SK-N-SH (cell line): ENCODE data around the gene RBMS1. TPM values are rescaled to one million over a fixed set of nuclear protein-coding genes. Genes with fewer than 3 reads are reported as not detected.

Experiments
- CTCF ChIA-PET: fragments of 300-600, 350-600 bp; formaldehyde crosslinking; extraction: SDS; loops from one replicate; lab custom pipeline; 2021; lab: Yijun Ruan, JAX
- POLR2A ChIA-PET: fragments of 350-600 bp; sonication (Branson Sonifier 250); formaldehyde crosslinking; extraction: SDS; loops from one replicate; lab custom pipeline; 2020; ENCODE audit warnings: antibody characterized with exemption, inconsistent platforms; lab: Yijun Ruan, JAX
- DNase-seq: peaks from one replicate; pipeline ENCODE4 v3.0.0; 2012
- H2AFZ ChIP-seq: fragments of 200-600 bp; sonication (generic); 2 replicates; pipeline ENCODE4 v1.8.1; 2016; ENCODE audit warnings: antibody characterized with exemption, mild to moderate bottlenecking, low read depth
- H3F3A ChIP-seq: fragments of 200-600 bp; sonication (generic); replicated peaks from 2 replicates; pipeline ENCODE3; 2016; ENCODE audit warnings: antibody characterized with exemption, mild to moderate bottlenecking; ENCODE audit not compliant: insufficient read depth
- H3K27ac ChIP-seq, 2 experiments: fragments of 200-500 bp in 1 of 2; fragments of 200-600 bp in 1 of 2; sonication (Bioruptor generic) in 1 of 2; sonication (generic), shearing (Covaris generic) in 1 of 2; 2 replicates each; pipeline versions ENCODE4 v1.5.1 to v1.6.1; 2014 to 2016; ENCODE audit warnings: low read depth in 2 of 2, inconsistent platforms in 1 of 2, low read length in 1 of 2, mild to moderate bottlenecking in 1 of 2, mixed read lengths in 1 of 2
- H3K27me3 ChIP-seq: fragments of 200-600 bp; sonication (generic), shearing (Covaris generic); 2 replicates; pipeline ENCODE4 v1.6.1; 2016; ENCODE audit warnings: mixed run types; ENCODE audit not compliant: insufficient read depth
- H3K36me3 ChIP-seq, 2 experiments: fragments of 200-500 bp in 1 of 2; fragments of 200-600 bp in 1 of 2; sonication (Bioruptor generic) in 1 of 2; sonication (generic) in 1 of 2; replicated peaks in 1 of 2; 2 replicates each; pipeline versions ENCODE3 to v1.5.1; 2014 to 2016; ENCODE audit warnings: low read length in 1 of 2, mild to moderate bottlenecking in 1 of 2; ENCODE audit not compliant: insufficient read depth in 2 of 2, control insufficient read depth in 1 of 2
- H3K4me1 ChIP-seq, 2 experiments: fragments of 200-500 bp in 1 of 2; fragments of 200-600 bp in 1 of 2; sonication (Bioruptor generic) in 1 of 2; sonication (generic), shearing (Covaris generic) in 1 of 2; 2 replicates each; pipeline versions ENCODE4 v1.5.1 to v1.6.1; 2014 to 2016; ENCODE audit warnings: low read depth in 1 of 2, low read length in 1 of 2, mixed run types in 1 of 2; ENCODE audit not compliant: insufficient read depth in 2 of 2, control insufficient read depth in 1 of 2
- H3K4me2 ChIP-seq: fragments of 200-600 bp; sonication (generic), shearing (Covaris generic); 2 replicates; pipeline ENCODE4 v1.6.1; 2017; ENCODE audit warnings: mixed run types
- H3K4me3 ChIP-seq, 2 experiments: fragments of 200-500 bp in 1 of 2; fragments of 200-600 bp in 1 of 2; sonication (Bioruptor generic) in 1 of 2; sonication (generic), shearing (Covaris generic) in 1 of 2; 2 replicates each; pipeline versions ENCODE4 v1.5.1 to v1.8.1; 2014 to 2016; ENCODE audit warnings: low read depth in 2 of 2, inconsistent platforms in 1 of 2, low read length in 1 of 2, mild to moderate bottlenecking in 1 of 2, mixed read lengths in 1 of 2, moderate library complexity in 1 of 2
- H3K79me2 ChIP-seq: fragments of 200-600 bp; sonication (generic); 2 replicates; pipeline ENCODE4 v1.8.1; 2017; ENCODE audit warnings: mild to moderate bottlenecking; ENCODE audit not compliant: insufficient read depth
- H3K9ac ChIP-seq: fragments of 200-600 bp; sonication (generic); 2 replicates; pipeline ENCODE4 v1.6.1; 2017; ENCODE audit warnings: mixed run types
- H3K9me2 ChIP-seq: fragments of 200-600 bp; sonication (generic); 2 replicates; pipeline ENCODE4 v1.6.1; 2017; ENCODE audit warnings: mixed run types
- H3K9me3 ChIP-seq: fragments of 200-600 bp; sonication (generic); 2 replicates; pipeline ENCODE4 v1.6.1; 2017; ENCODE audit warnings: mixed run types, mild to moderate bottlenecking, moderate library complexity
- H4K20me1 ChIP-seq: fragments of 200-600 bp; sonication (generic); 2 replicates; pipeline ENCODE4 v1.6.1; 2017; ENCODE audit warnings: mild to moderate bottlenecking, mixed run types; ENCODE audit not compliant: insufficient read depth
- ELF1 ChIP-seq: IDR thresholded peaks from 2 replicates; pipeline ENCODE4 v1.4.0; 2012
- EP300 ChIP-seq, 2 experiments: IDR thresholded peaks; 2 replicates each; pipeline versions ENCODE4 v1.4.0 to v1.6.1; 2012; ENCODE audit warnings: borderline replicate concordance in 1 of 2, low read depth in 1 of 2, low read length in 1 of 2
- EZH2phosphoT487 ChIP-seq: fragments of 200-600 bp; sonication (generic); IDR thresholded peaks from 2 replicates; pipeline ENCODE4 v1.6.1; 2017; ENCODE audit warnings: low read depth, mixed run types, mild to moderate bottlenecking, antibody characterized with exemption, moderate library complexity, borderline replicate concordance
- FOSL2 ChIP-seq: IDR thresholded peaks from 2 replicates; pipeline ENCODE4 v1.4.0; 2012; ENCODE audit warnings: low read depth, mild to moderate bottlenecking, moderate library complexity, borderline replicate concordance
- FOXJ3 ChIP-seq: sonication (generic); formaldehyde crosslinking; IDR thresholded peaks from 2 replicates; pipeline ENCODE4 v1.5.1; 2020; ENCODE audit warnings: mild to moderate bottlenecking, missing genetic modification reagents
- GATA2 ChIP-seq: sonication (generic); formaldehyde crosslinking; IDR thresholded peaks from 2 replicates; pipeline ENCODE4 v1.5.0; 2020; ENCODE audit warnings: mild to moderate bottlenecking, missing genetic modification reagents
- JUND ChIP-seq: IDR thresholded peaks from 2 replicates; pipeline ENCODE4 v1.4.0; 2012
- MEF2A ChIP-seq: IDR thresholded peaks from 2 replicates; pipeline ENCODE4 v1.4.0; 2012; ENCODE audit warnings: low read depth, borderline replicate concordance
- PBX3 ChIP-seq: IDR thresholded peaks from 2 replicates; pipeline ENCODE4; 2012
- RAD21 ChIP-seq: IDR thresholded peaks from 2 replicates; pipeline ENCODE4 v1.6.1; 2012; ENCODE audit warnings: mild to moderate bottlenecking, low read length
- RCOR1 ChIP-seq: fragments of 150-350 bp; IDR thresholded peaks from 2 replicates; pipeline ENCODE4 v1.6.1; 2017; ENCODE audit warnings: antibody characterized with exemption, low read length
- RXRA ChIP-seq: IDR thresholded peaks from 2 replicates; pipeline ENCODE4 v1.4.0; 2012; ENCODE audit warnings: low read depth, mild to moderate bottlenecking, borderline replicate concordance
- SIN3A ChIP-seq: IDR thresholded peaks from 2 replicates; pipeline ENCODE4 v1.6.1; 2012; ENCODE audit warnings: low read depth, mild to moderate bottlenecking, low read length, moderate library complexity, borderline replicate concordance
- TCF12 ChIP-seq: IDR thresholded peaks from 2 replicates; pipeline ENCODE4 v1.4.0; 2012
- TEAD4 ChIP-seq: IDR thresholded peaks from 2 replicates; pipeline ENCODE4 v1.4.0; 2012; ENCODE audit warnings: mild to moderate bottlenecking, borderline replicate concordance; ENCODE audit not compliant: insufficient read depth
- USF1 ChIP-seq: IDR thresholded peaks from 2 replicates; pipeline ENCODE4 v1.4.0; 2012; ENCODE audit warnings: low read depth, borderline replicate concordance
- YY1 ChIP-seq: IDR thresholded peaks from 2 replicates; pipeline ENCODE4 v1.4.0; 2012; ENCODE audit warnings: low read depth, mild to moderate bottlenecking
- WGBS: methylation state at CpG from one replicate; pipeline ENCODE4 v1.1.6; 2017; ENCODE audit warnings: low lambda C conversion rate; 5-methylcytosine and 5-hydroxymethylcytosine counted together
- polyA plus RNA-seq, 3 experiments: library from polyadenylated mRNA; depleted of rRNA; stranded (reverse); fragments of >200 nt; gene quantifications; 2 replicates each; pipeline ENCODE4 v1.2.3, GENCODE V29; 2012
- TF ChIP-seq, protein P1 (sequence below): IDR thresholded peaks from 2 replicates; pipeline ENCODE4 v1.4.0; 2012; ENCODE audit warnings: low read depth, borderline replicate concordance

RBMS1 gene
- polyA plus RNA-seq, 1 of the 3 experiments (the other 2 are of a cell fraction): 56.5 TPM

DNA sequence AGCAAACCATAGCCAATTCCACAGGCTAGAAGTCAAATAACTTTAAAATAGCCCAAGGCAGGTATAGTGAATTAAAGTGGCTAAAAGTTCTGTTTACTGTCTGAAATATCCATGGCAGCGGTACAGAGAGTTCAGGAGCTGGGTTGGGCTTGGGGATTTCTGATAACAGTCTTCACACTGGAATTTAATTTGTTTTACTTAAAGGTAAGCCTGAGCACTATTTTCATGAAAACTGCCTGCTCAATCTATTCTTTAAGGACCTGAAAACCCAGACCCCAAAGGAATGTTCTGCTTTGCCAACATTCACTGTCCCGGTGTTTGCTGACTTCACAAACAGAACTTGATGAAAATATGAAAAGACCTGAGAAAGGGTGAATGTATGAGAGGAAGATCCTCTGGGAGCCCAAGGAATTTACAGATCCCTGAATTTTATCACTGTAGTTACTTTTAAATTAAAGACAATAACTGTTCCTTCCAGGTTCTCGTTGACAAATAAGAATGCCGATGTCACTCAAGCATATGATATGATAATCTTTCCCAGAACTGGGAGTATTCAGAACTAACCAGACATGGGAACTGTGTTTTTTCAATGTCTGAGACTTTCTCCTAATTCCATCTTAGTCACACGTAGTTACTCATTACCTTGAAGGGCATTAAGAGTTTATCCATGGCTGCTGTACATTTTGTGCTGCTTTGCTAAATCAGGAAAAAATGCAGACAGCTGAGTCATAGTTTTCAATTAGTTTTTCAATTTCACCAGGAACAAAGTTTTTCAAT, 265.3 kb downstream of the RBMS1 start (continued):
- peak; percentile 93 for TF ChIP-seq PBX3
- TF ChIP-seq EP300 (IDR thresholded peaks at IDR 0.05; ENCODE audit: borderline replicate concordance in 1 of 2, low read depth in 1 of 2, low read length in 1 of 2): peak; percentile 57 to 95
- no peak for TF ChIP-seq USF1
- TF ChIP-seq MEF2A: peak; percentile 77; the same call in 1 of the 2 replicates
- no peak for TF ChIP-seq FOXJ3
- no peak for TF ChIP-seq RCOR1
- TF ChIP-seq TEAD4: peak; percentile 83; the same call in 1 of the 2 replicates
- no peak for TF ChIP-seq EZH2phosphoT487
- peak; percentile 98 for TF ChIP-seq RXRA

- no peaks in the 10 kb centered on the region for H3K9me3 ChIP-seq
- H2AFZ ChIP-seq: no peak overlapping the region
- ChIA-PET CTCF (interaction anchor here (1.1 to 2.4 kb wide), 3 partner anchors 19 to 779 kb away, joined by 3 to 10 read pairs (median 7); no protein-coding TSS in a partner anchor), POLR2A (no interaction called here)
- DNase-seq: no peak
- 35% methylated on average over 5 of the region's 5 CpGs for WGBS
- H3K9ac ChIP-seq: peak overlapping the region; percentile 63; the same call in 1 of the 2 replicates
- peaks cover 36 to 67% of the 10 kb centered on the region in 2 experiments for H3K4me1 ChIP-seq
- no peaks in the 10 kb centered on the region for H3K79me2 ChIP-seq
- peak overlapping the region; percentile 43; the same call in 1 of the 2 replicates for H3K4me2 ChIP-seq
- H3K27ac ChIP-seq: peak overlapping the region; percentile 96 to 98
- no peaks in the 10 kb centered on the region for H3K27me3 ChIP-seq
- peaks cover 59% of the 10 kb centered on the region for H3F3A ChIP-seq
- TF ChIP-seq TEAD4 (no peak), RAD21 (no peak), SIN3A (no peak), EP300 (IDR thresholded peaks at IDR 0.05; ENCODE audit: borderline replicate concordance in 1 of 2, low read depth in 1 of 2, low read length in 1 of 2) (peak in 1 of 2 experiments; percentile 59; a peak in 1 of 4 replicates), PBX3 (peak; percentile 58), FOSL2 (peak; percentile 31; the same call in 1 of the 2 replicates), RXRA (peak; percentile 62; the same call in 1 of the 2 replicates), TCF12 (peak; percentile 56; the same call in 1 of the 2 replicates), YY1 (no peak), ELF1 (no peak), JUND (peak; percentile 24; the same call in 1 of the 2 replicates), GATA2 (CRISPR knock-in tag) (no peak)
- TF ChIP-seq, protein P1, sequence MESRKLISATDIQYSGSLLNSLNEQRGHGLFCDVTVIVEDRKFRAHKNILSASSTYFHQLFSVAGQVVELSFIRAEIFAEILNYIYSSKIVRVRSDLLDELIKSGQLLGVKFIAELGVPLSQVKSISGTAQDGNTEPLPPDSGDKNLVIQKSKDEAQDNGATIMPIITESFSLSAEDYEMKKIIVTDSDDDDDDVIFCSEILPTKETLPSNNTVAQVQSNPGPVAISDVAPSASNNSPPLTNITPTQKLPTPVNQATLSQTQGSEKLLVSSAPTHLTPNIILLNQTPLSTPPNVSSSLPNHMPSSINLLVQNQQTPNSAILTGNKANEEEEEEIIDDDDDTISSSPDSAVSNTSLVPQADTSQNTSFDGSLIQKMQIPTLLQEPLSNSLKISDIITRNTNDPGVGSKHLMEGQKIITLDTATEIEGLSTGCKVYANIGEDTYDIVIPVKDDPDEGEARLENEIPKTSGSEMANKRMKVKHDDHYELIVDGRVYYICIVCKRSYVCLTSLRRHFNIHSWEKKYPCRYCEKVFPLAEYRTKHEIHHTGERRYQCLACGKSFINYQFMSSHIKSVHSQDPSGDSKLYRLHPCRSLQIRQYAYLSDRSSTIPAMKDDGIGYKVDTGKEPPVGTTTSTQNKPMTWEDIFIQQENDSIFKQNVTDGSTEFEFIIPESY: no peak
- H3K4me3 ChIP-seq: no peak overlapping the region
- no peaks in the 10 kb centered on the region for H3K9me2 ChIP-seq
- H4K20me1 ChIP-seq: no peaks in the 10 kb centered on the region
- no peaks in the 10 kb centered on the region for H3K36me3 ChIP-seq
Observed at GRCh38 chr2:160227293-160227915, 266.2 kb downstream of the RBMS1 start.
